ENCODE results near the gene ZNF230.

GRCh38 chr19:43997631-43998290 lies 5.0 kb upstream of the ZNF230 start:
- TF ChIP-seq GATA3 (IDR thresholded peaks at IDR 0.05; ENCODE audit: low read depth, low read length) (no peak), GATA2 (IDR thresholded peaks at IDR 0.05; ENCODE audit: low read depth, low read length) (no peak)

Data from SH-SY5Y (cell line).